DMS114 treated with DMSO at 0.1 percent for 48 hours (cell line): Measurements from ENCODE around the gene FCAMR.
"Not testable (repeated sequence)": the region's sequence is repeated elsewhere in the genome, so short reads cannot be mapped to it uniquely, and the experiment has no call there.

Experiments used
- DNase-seq: peaks from one replicate; lab custom pipeline; 2025; ENCODE audit not compliant: unreplicated experiment; lab: John Stamatoyannopoulos, UW

FCAMR gene

GRCh38 chr1:206937425-206937824 lies 32.8 kb downstream of the FCAMR start:
- DNase-seq: no peak

- no peak for DNase-seq
Observed at GRCh38 chr1:206935491-206936067, 34.7 kb downstream of the FCAMR start.

GRCh38 chr1:206933333-206933945 lies 36.8 kb downstream of the FCAMR start:
- no peak for DNase-seq

GRCh38 chr1:206932177-206932576 lies 38.1 kb downstream of the FCAMR start:
- no peak for DNase-seq

GRCh38 chr1:206931709-206932108 lies 38.6 kb downstream of the FCAMR start:
- no peak for DNase-seq

- DNase-seq: no peak
Observed at GRCh38 chr1:206930210-206930798, 40.0 kb downstream of the FCAMR start.

- DNase-seq: no peak
Observed at GRCh38 chr1:206929524-206929923, 40.7 kb downstream of the FCAMR start.

- no peak for DNase-seq
Observed at GRCh38 chr1:206926286-206926685, 44.0 kb downstream of the FCAMR start.

GRCh38 chr1:206925106-206925736 lies 45.0 kb downstream of the FCAMR start:
- DNase-seq: no peak

- no peak for DNase-seq
Observed at GRCh38 chr1:206924592-206925105, 45.6 kb downstream of the FCAMR start.

GRCh38 chr1:206923961-206924557 lies 46.2 kb downstream of the FCAMR start:
- not testable (repeated sequence) for DNase-seq

GRCh38 chr1:206923009-206923960 lies 47.0 kb downstream of the FCAMR start:
- DNase-seq: no peak

- DNase-seq: no peak
Observed at GRCh38 chr1:206922524-206922923, 47.7 kb downstream of the FCAMR start.

- no peak for DNase-seq
Observed at GRCh38 chr1:206921772-206922265, 48.4 kb downstream of the FCAMR start, which contains the start of gene FCMR. FCMR (minus strand) TSS chr1:206921941; CDS start chr1:206921854, 87 bp downstream.

- no peak for DNase-seq
Observed at GRCh38 chr1:206918076-206918475, 52.2 kb downstream of the FCAMR start.

- DNase-seq: no peak
Observed at GRCh38 chr1:206916000-206916709, 54.1 kb downstream of the FCAMR start.

- no peak for DNase-seq
Observed at GRCh38 chr1:206915030-206915735, 55.1 kb downstream of the FCAMR start.

GRCh38 chr1:206913766-206914537 lies 56.3 kb downstream of the FCAMR start:
- DNase-seq: no peak
